Measurements from ENCODE around the gene GDPD1.

GDPD1 gene

GRCh38 chr17:59230764-59231163 is 10.5 kb downstream of the GDPD1 start:
- no peak overlapping the region for H3K27ac ChIP-seq
- ChIA-PET CTCF (no interaction called here), POLR2A (ENCODE audit: low non-redundant PET) (no interaction called here)
- DNase-seq (ENCODE audit: low spot score) = no peak
- no peak for TF ChIP-seq CTCF (conservative IDR thresholded peaks at IDR 0.05; ENCODE audit: low read depth)

DNA sequence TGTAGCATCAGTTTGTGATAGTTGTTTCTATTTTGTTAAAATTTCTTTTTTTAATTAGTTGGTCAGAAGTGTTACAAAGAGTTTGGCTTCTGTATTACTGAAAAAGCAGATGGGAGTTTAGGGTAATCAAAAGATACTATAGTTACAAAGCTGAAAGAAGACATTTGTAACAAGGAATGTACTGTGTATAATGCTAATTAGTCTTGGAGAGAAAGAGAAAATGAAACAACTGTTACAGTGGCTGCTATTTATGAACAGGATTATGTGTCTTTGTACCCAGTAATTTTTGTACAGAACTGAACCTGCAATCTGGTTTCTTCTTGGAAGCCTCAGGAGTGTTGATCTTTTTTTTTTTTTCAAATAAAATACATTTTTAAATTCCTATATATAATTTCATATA is 14.3 kb downstream of the GDPD1 start:
- H3K27ac ChIP-seq = no peak overlapping the region
- ChIA-PET POLR2A (ENCODE audit: low non-redundant PET) (no interaction called here), CTCF (no interaction called here)
- TF ChIP-seq CTCF (conservative IDR thresholded peaks at IDR 0.05; ENCODE audit: low read depth) = no peak
- no peak for DNase-seq (ENCODE audit: low spot score)

DNA sequence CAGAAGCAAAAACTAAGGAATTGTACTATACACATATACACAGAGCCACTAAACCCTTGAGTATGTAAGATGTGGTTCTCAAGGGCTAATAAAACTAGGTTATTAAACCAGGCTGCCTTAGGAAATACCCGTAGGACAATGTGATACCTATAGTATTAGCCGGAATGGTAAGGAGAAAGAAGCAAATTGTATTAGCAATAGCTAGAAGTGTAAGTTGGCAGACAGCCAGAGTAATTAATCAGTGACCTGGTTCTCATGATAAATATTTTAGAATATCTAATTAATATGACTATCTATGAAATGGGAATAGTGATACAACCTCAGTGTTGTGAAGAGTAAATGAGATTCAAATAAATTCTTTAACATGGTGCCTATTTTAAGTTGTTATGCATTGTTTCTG is 18.6 kb downstream of the GDPD1 start:
- ChIA-PET POLR2A (ENCODE audit: low non-redundant PET) (no interaction called here), CTCF (interaction anchor here (0.6 kb wide), 1 partner anchor 437 kb away, joined by 3 read pairs; no protein-coding TSS in a partner anchor)
- H3K27ac ChIP-seq = no peak overlapping the region
- TF ChIP-seq CTCF (conservative IDR thresholded peaks at IDR 0.05; ENCODE audit: low read depth) = no peak
- no peak for DNase-seq (ENCODE audit: low spot score)

- no peak for DNase-seq (ENCODE audit: low spot score)
- ChIA-PET POLR2A (ENCODE audit: low non-redundant PET) (no interaction called here), CTCF (interaction anchor here (0.7 kb wide), 1 partner anchor 118 kb away, joined by 4 read pairs; no protein-coding TSS in a partner anchor)
- H3K27ac ChIP-seq = no peak overlapping the region
- TF ChIP-seq CTCF (conservative IDR thresholded peaks at IDR 0.05; ENCODE audit: low read depth) = no peak
Measured at GRCh38 chr17:59244081-59244480, 23.8 kb downstream of the GDPD1 start.

- POLR2A ChIA-PET (ENCODE audit: low non-redundant PET) = interaction anchor here (0.6 kb wide), 1 partner anchor 98 kb away, joined by 7 read pairs; no protein-coding TSS in a partner anchor
- CTCF ChIA-PET = no interaction called here
- TF ChIP-seq CTCF (conservative IDR thresholded peaks at IDR 0.05; ENCODE audit: low read depth) = no peak
Measured at GRCh38 chr17:59254742-59255141, 34.4 kb downstream of the GDPD1 start.

DNA sequence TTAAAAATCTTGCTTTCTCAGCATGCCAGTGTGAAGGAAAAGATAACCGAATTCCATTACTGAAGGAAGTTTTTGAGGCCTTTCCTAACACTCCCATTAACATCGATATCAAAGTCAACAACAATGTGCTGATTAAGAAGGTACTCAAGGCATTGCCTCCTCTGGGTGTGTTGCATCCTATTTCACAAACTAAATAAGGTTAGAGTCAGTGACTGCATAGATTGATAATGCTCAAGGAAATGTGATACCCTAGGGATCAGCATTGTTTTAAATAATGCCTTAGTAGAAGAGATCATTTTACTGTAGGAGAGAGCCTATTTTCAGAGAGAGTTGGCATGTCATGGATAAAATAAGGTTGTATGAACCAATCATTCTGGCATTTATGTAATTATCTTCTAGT is 36.8 kb downstream of the GDPD1 start:
- H3K27ac ChIP-seq = no peak overlapping the region
- TF ChIP-seq CTCF (conservative IDR thresholded peaks at IDR 0.05; ENCODE audit: low read depth) = no peak
- POLR2A ChIA-PET (ENCODE audit: low non-redundant PET) = no interaction called here
- DNase-seq (ENCODE audit: low spot score) = no peak
- CTCF ChIA-PET = no interaction called here

More at GRCh38 chr17:59254742-59255141, 34.4 kb downstream of the GDPD1 start:
- no peak overlapping the region for H3K27ac ChIP-seq
- no peak for DNase-seq (ENCODE audit: low spot score)

GRCh38 chr17:59260722-59261121 is 40.4 kb downstream of the GDPD1 start:
- DNase-seq (ENCODE audit: low spot score) = no peak
- CTCF ChIA-PET = no interaction called here
- H3K27ac ChIP-seq = no peak overlapping the region
- TF ChIP-seq CTCF (conservative IDR thresholded peaks at IDR 0.05; ENCODE audit: low read depth) = no peak
- POLR2A ChIA-PET (ENCODE audit: low non-redundant PET) = no interaction called here

Data from RWPE1 (cell line).